CD4-positive, alpha-beta T cell treated with Interleukin-10 for 1 hour (primary cell): ENCODE results near the gene SRCAP.
"Not testable (repeated sequence)": the region's sequence is repeated elsewhere in the genome, so short reads cannot be mapped to it uniquely, and the experiment has no call there.

Experiments
- DNase-seq: peaks from one replicate; pipeline ENCODE4 v3.0.0-alpha.2; 2020

Gene SRCAP

GRCh38 chr16:30664616-30665109 is 34.3 kb upstream of the SRCAP start:
- DNase-seq = no peak

GRCh38 chr16:30665155-30665829 is 33.7 kb upstream of the SRCAP start:
- DNase-seq = no peak

GRCh38 chr16:30665830-30666190 is 33.2 kb upstream of the SRCAP start:
- DNase-seq = no peak

GRCh38 chr16:30666681-30667080 is 32.3 kb upstream of the SRCAP start:
- DNase-seq = no peak

- no peak for DNase-seq
These were observed 31.5 kb upstream of the SRCAP start for GRCh38 chr16:30667361-30667905.

GRCh38 chr16:30668393-30668792 is 30.6 kb upstream of the SRCAP start:
- DNase-seq = no peak

GRCh38 chr16:30669026-30669902 is 29.7 kb upstream of the SRCAP start:
- no peak for DNase-seq

GRCh38 chr16:30669903-30670824 is 28.8 kb upstream of the SRCAP start:
- no peak for DNase-seq

- no peak for DNase-seq
These were observed 23.8 kb upstream of the SRCAP start for GRCh38 chr16:30675143-30675542.

- DNase-seq = no peak
These were observed 20.9 kb upstream of the SRCAP start for GRCh38 chr16:30677931-30678585.

- no peak for DNase-seq
These were observed 20.4 kb upstream of the SRCAP start for GRCh38 chr16:30678586-30678970.

GRCh38 chr16:30680326-30680725 is 18.6 kb upstream of the SRCAP start:
- no peak for DNase-seq

GRCh38 chr16:30688701-30689100 is 10.3 kb upstream of the SRCAP start:
- DNase-seq = no peak

GRCh38 chr16:30691907-30692306 is 7.1 kb upstream of the SRCAP start:
- DNase-seq = no peak

GRCh38 chr16:30692396-30693064 is 6.4 kb upstream of the SRCAP start:
- no peak for DNase-seq

- no peak for DNase-seq
These were observed 3.9 kb upstream of the SRCAP start for GRCh38 chr16:30694926-30695693.

GRCh38 chr16:30696646-30697045 is 2.3 kb upstream of the SRCAP start:
- DNase-seq = not testable (repeated sequence)

GRCh38 chr16:30697264-30698138 is 1.5 kb upstream of the SRCAP start:
- no peak for DNase-seq

GRCh38 chr16:30698139-30698815 is 694 bp upstream of the SRCAP start:
- DNase-seq = peak; percentile 99
